NCI-H146 treated with DMSO at 0.1 percent for 48 hours (cell line): ENCODE data around the gene AKR1C8.

ENCODE experiments used
- DNase-seq: peaks from one replicate; lab custom pipeline; 2025; ENCODE audit not compliant: unreplicated experiment; lab: John Stamatoyannopoulos, UW

Gene AKR1C8

DNA sequence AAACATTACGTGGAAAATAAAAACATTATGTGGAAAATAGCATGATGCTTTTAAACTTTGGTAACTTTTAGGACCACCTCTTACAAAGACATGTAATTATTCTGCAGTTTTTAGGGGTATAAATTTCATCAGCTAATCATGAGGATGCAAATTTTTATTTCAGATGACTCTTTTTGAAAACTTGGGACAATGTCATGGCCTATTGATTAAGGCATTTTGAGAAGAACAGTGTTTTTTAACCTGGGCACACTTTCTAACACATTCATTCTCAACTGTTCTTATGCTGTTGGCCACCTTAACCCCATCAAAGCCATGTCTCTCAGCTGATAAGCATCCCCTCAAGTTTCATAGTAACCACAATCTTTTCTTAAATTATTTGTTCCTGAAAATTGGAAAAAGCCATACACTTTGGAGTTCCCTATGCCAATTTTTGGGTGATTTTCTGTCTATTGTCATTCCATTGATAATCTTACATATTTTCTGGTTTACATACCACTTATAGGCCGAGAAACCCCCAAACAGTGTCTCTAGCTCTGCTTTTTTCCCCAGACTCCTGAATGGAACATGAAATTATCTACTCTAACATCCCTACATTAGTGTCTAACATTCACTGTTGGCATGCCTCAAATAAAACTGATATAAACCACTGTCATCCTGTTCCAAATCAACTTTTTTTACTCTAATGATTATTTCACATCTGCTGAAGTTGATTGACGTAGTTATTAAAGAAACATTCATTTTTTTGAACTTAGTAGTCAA lies 76.1 kb downstream of the AKR1C8 start:
- no peak for DNase-seq

DNA sequence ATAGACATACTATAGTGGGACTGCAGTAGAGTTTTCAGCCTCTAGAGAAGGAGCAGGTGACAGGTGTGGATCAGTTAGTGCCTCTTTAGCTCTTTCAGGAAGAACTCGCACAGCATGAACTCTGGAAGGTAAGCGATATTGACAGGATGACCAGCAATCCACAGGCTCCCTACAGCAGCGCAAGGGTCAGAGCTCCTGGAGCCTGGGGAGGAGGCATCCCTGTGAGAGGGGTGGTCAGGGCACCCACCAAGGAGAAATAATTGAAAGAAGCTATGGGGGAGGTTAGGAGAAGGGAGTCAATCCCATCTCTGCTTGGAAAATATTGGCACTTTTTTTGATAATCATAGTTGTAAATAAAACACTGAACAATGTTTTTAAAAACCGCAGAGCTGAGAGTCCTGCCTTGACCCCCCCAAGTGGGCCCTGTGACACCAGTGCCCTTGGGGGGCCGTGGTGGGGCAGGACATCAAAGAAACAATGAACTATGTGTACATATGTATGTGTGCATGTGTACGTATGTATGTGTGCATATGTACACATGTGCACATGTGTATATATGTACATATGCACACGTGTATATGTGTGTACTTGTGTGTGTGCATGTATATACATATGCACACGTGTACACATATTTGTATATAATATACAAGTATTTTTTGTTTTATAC lies 77.0 kb downstream of the AKR1C8 start:
- no peak for DNase-seq

GRCh38 chr10:5106553-5106952 lies 78.4 kb downstream of the AKR1C8 start:
- DNase-seq, result no peak

GRCh38 chr10:5105626-5106025 lies 79.3 kb downstream of the AKR1C8 start:
- DNase-seq, result no peak
